ENCODE results near the gene TAOK2.
"Not testable (repeated sequence)": the region's sequence is repeated elsewhere in the genome, so short reads cannot be mapped to it uniquely, and the experiment has no call there.

TAOK2 gene

DNA sequence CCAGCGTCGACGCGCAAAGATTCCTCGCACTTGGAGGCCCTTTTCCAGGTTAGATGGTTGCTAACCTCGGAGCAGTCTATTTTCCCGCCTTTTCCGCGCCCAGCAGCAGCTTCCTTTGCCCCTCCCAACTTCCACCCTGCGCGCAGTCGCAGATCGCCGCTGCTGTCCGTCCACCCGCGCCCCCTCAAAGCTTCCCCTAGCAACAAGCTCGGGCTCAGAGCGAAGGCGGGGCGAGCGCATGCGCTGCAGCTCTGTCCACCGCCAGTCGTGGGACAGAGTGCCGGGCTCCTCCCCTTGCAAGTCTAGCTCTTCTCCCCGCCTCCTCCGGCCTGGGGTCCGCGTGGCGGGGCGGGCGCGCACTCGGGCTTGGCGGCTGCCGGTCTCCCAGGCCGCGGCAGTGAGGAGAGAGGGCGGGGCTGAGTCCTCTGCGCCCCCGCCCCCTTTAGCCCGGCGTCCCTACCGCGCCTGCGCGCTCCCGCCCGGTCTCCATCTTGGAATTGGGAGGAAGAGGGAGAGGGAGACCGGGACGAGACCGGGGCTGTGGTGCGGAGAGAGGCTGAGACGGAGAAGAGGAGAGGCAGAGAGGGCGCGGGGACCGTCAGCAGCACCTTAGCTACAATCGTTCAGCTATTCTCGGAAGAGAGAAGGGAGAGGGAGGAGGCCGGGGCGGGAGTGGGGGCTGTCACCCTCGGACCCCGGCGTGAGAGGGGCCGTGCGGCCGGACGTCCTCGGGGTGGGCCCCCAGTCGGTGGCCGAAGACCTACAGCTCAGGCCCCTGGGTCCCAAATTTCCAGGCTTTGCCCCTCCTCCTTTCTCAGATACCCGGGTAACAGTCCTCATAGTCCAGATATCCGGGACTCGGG lies at the start of gene TAOK2:
TSS of gene TAOK2 (plus strand) at position 485 of the 863 bp plus-strand sequence. CDS start 3,905 bp downstream, outside the sequence.
- peak; percentile 99 for DNase-seq (ENCODE audit: low spot score)

DNA sequence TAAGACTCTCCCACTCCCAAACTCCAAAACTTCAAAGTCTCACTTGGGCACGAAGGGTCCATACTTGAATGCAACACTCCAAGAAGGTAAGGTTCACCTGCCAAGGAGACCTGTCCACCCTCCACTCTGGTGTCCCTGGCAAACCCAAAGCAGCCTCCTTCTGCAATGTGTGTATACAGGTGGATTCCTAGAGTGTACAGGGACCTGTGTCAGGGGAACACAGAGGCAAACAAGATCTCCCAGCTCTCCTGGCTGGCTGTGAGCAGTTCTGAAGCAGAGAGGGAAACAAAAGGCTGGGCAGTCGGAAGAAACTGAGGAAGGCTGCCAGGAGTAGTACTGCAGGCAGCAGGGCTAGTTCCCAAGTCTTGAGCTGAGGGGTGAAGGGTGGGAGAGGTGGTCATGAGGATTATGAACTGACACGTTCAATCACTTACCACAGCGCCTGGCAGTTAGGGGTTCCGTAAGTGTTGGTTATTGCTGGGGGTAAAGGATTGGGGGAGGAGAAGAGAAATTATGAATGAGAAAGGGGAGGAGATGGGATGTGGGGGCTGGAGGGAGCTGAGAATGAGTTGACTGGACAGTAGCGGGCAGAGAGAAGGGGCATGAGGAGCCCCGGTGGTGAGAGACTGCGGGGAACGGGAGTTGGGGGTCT lies 48.4 kb upstream of the TAOK2 start:
- no peak for DNase-seq (ENCODE audit: low spot score)

GRCh38 chr16:29925781-29926710 lies 47.6 kb upstream of the TAOK2 start, which contains the start of gene KCTD13:
Gene KCTD13, minus strand, starts transcription at chr16:29926226. Its CDS starts 193 bp downstream, at chr16:29926033.
- DNase-seq (ENCODE audit: low spot score): peak; percentile 82

DNA sequence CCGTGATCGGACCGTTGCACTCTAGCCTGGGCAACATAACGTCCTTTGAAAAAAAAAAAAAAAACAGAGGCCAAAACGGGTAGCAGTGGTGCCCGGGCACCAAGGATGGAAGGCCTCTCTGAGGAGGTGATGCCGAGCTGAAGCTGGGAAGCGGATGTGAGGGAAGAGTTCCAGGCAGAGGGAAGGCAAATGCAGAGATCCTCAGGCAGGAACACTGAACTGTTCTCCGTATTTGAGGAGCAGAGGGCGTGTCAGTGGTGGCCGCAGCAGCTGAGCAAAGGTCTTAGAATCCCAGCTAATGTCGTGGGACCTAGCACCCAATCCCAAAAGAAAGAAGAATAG lies 47.0 kb upstream of the TAOK2 start:
- no peak for DNase-seq (ENCODE audit: low spot score)

- DNase-seq (ENCODE audit: low spot score): peak; percentile 51
Observed at GRCh38 chr16:29927070-29927905, 46.4 kb upstream of the TAOK2 start.

DNA sequence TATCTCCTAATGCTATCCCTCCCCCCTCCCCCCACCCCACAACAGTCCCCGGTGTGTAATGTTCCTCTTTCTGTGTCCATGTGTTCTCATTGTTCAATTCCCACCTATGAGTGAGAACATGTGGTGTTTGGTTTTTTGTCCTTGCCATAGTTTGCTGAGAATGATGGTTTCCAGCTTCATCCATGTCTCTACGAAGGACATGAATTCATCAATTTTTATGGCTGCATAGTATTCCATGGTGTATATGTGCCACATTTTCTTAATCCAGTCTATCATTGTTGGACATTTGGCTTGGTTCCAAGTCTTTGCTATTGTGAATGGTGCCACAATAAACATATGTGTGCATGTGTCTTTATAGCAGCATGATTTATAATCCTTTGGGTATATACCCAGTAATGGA lies 41.9 kb upstream of the TAOK2 start:
- DNase-seq (ENCODE audit: low spot score): not testable (repeated sequence)

GRCh38 chr16:29940656-29941055 lies 33.0 kb upstream of the TAOK2 start:
- DNase-seq (ENCODE audit: low spot score): peak; percentile 20

GRCh38 chr16:29943846-29944799 lies 29.5 kb upstream of the TAOK2 start:
- DNase-seq (ENCODE audit: low spot score): peak; percentile 70

- DNase-seq (ENCODE audit: low spot score): no peak
Observed at GRCh38 chr16:29947897-29948296, 25.8 kb upstream of the TAOK2 start.

- no peak for DNase-seq (ENCODE audit: low spot score)
Observed at GRCh38 chr16:29950806-29951461, 22.7 kb upstream of the TAOK2 start.

- no peak for DNase-seq (ENCODE audit: low spot score)
Observed at GRCh38 chr16:29951625-29952365, 21.9 kb upstream of the TAOK2 start.

DNA sequence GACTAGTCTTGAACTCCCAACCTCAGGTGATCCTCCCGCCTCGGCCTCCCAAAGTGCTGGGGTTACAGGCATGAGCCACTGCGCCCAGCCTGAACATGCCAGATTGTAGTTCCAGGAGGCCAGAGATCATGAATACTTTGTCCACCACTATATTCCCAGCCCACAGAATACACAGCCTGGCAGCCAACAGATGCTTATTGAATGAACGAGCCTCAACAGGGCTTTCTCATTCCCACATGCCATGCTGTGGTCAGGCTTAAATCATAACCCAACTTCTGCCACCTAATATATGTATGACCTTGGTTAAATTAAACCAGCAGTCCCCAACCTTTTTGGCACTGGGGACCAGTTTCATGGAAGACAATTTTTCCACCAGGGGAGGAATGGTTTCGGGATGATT lies 14.9 kb upstream of the TAOK2 start:
- DNase-seq (ENCODE audit: low spot score): no peak

- DNase-seq (ENCODE audit: low spot score): no peak
Observed at GRCh38 chr16:29959293-29959692, 14.4 kb upstream of the TAOK2 start.

- not testable (repeated sequence) for DNase-seq (ENCODE audit: low spot score)
Observed at GRCh38 chr16:29959821-29960220, 13.8 kb upstream of the TAOK2 start.

- peak; percentile 30 for DNase-seq (ENCODE audit: low spot score)
Observed at GRCh38 chr16:29961127-29961478, 12.6 kb upstream of the TAOK2 start.

DNA sequence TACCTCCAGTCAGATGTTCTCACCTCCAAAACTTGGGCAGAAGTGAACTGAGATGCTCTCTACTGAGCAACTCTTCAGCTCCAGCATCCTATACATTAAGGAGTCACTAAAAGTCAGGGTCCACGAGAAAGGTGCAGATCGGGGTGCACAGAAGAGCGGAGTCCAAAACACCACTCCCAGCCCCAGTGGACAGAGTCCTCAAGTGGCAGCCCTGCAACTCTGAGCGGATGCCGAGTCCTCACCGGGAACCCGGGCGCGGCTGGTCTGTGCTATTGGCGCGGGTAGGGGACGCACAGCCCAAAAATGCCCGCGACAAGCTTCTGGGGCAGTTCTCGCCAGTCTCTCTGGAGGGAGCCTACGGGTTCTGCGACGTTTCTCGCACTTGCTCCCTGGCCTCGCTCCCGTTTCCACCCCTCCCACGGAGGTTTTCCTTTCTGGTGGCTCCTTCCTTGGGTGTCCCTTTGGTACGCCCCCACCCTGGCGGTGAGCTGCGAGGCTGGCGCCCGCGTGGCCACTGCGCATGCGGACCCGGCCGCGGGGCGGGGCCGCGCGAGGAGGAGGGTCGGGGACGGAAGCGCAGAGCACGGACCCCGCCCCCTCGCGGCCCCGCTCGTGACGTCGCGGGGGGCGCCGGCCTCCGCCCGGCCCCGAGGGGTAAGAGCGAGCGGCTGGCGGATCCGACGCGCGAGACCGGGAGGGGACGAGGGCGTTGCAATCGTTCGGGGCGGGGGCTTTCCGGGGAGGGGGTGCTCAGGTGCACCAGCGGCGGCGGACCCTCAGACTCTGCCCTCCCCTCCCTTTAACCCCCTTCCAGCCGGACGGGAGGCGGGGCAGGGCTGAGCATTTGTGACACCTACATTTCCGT lies 12.0 kb upstream of the TAOK2 start, which contains the start of gene TMEM219:
TSS of gene TMEM219 (plus strand) at position 601 of the 865 bp plus-strand sequence. CDS start 1,065 bp downstream, outside the sequence.
- peak; percentile 89 for DNase-seq (ENCODE audit: low spot score)

GRCh38 chr16:29962344-29962994 lies 11.2 kb upstream of the TAOK2 start:
- peak; percentile 33 for DNase-seq (ENCODE audit: low spot score)

All from cerebellar cortex (tissue), 1 donor.